CD8-positive, alpha-beta memory T cell (primary cell): ENCODE measurements around the gene SLC1A5. TPM values are rescaled to one million over a fixed set of nuclear protein-coding genes. Genes with fewer than 3 reads are reported as not detected.

Experiments
- CTCF ChIA-PET: fragments of 350-600 bp; sonication (Branson Sonifier 250); formaldehyde crosslinking; loops from one replicate; lab custom pipeline; 2021; ENCODE audit warnings: antibody characterized with exemption; lab: Charles Lee
- POLR2A ChIA-PET: fragments of 350-600 bp; sonication (Branson Sonifier 250); formaldehyde crosslinking; loops from one replicate; lab custom pipeline; 2021; ENCODE audit warnings: antibody characterized with exemption; lab: Charles Lee
- DNase-seq, 5 donors: peaks; one replicate each; pipeline versions ENCODE4 v3.0.0 to v3.0.0-alpha.2; 2020 to 2022; ENCODE audit warnings: mixed read lengths in 1 of 5
- H3K27ac ChIP-seq: one replicate; pipeline ENCODE4 v1.7.0; 2013; ENCODE audit warnings: low read depth, mild to moderate bottlenecking, low read length, moderate library complexity
- H3K27me3 ChIP-seq: 2 replicates; pipeline ENCODE4 v1.7.0; 2013; ENCODE audit warnings: low read length, mild to moderate bottlenecking; ENCODE audit not compliant: insufficient read depth, poor library complexity, severe bottlenecking
- H3K36me3 ChIP-seq: 2 replicates; pipeline ENCODE4 v1.7.0; 2013; ENCODE audit warnings: mild to moderate bottlenecking, low read length, moderate library complexity; ENCODE audit not compliant: insufficient read depth
- H3K4me1 ChIP-seq: 2 replicates; pipeline ENCODE4 v1.7.0; 2013; ENCODE audit warnings: mild to moderate bottlenecking, low read length, moderate library complexity; ENCODE audit not compliant: insufficient read depth
- H3K4me3 ChIP-seq: 2 replicates; pipeline ENCODE4 v1.7.0; 2013; ENCODE audit warnings: mild to moderate bottlenecking, low read length
- H3K9me3 ChIP-seq: 2 replicates; pipeline ENCODE4 v1.7.0; 2013; ENCODE audit warnings: mild to moderate bottlenecking, low read length
- H3K27ac Mint-ChIP-seq, 8 donors: one replicate each; pipeline ENCODE4 v1.8.0; 2020 to 2021; ENCODE audit warnings: mixed read lengths in 8 of 8, mild to moderate bottlenecking in 6 of 8, inconsistent platforms in 3 of 8, moderate library complexity in 3 of 8
- H3K27me3 Mint-ChIP-seq, 2 donors: one replicate each; pipeline ENCODE4 v1.8.0; 2020 to 2021; ENCODE audit warnings: mixed read lengths in 2 of 2, mild to moderate bottlenecking in 1 of 2, moderate library complexity in 1 of 2
- H3K36me3 Mint-ChIP-seq, 3 donors: one replicate each; pipeline ENCODE4 v1.8.0; 2020 to 2021; ENCODE audit warnings: mixed read lengths in 3 of 3, inconsistent platforms in 1 of 3, mild to moderate bottlenecking in 1 of 3
- H3K4me1 Mint-ChIP-seq, 3 donors: one replicate each; pipeline ENCODE4 v1.8.0; 2020 to 2021; ENCODE audit warnings: mixed read lengths in 3 of 3, inconsistent platforms in 1 of 3, mild to moderate bottlenecking in 1 of 3
- H3K4me3 Mint-ChIP-seq, 7 donors: one replicate each; pipeline ENCODE4 v1.8.0; 2020 to 2021; ENCODE audit warnings: mixed read lengths in 7 of 7, mild to moderate bottlenecking in 6 of 7, moderate library complexity in 4 of 7, inconsistent platforms in 2 of 7
- H3K9me3 Mint-ChIP-seq, 5 donors: one replicate each; pipeline ENCODE4 v1.8.0; 2020 to 2022; ENCODE audit warnings: mixed read lengths in 5 of 5, mild to moderate bottlenecking in 3 of 5, moderate library complexity in 2 of 5, inconsistent platforms in 1 of 5
- polyA plus RNA-seq: library from polyadenylated mRNA; unstranded; fragments of 300-500 nt; fragmentation: Illumina TruSeq; gene quantifications from one replicate; pipeline ENCODE4 v1.2.3, GENCODE V29; 2021
- total RNA-seq, 2 experiments: library from RNA; stranded (reverse); gene quantifications; one replicate each; pipeline ENCODE4 v1.2.3, GENCODE V29; 2021

Gene SLC1A5
- total and polyA plus RNA-seq, 3 experiments from 2014 or later, result 19.1 to 380 (median 377) TPM

DNA sequence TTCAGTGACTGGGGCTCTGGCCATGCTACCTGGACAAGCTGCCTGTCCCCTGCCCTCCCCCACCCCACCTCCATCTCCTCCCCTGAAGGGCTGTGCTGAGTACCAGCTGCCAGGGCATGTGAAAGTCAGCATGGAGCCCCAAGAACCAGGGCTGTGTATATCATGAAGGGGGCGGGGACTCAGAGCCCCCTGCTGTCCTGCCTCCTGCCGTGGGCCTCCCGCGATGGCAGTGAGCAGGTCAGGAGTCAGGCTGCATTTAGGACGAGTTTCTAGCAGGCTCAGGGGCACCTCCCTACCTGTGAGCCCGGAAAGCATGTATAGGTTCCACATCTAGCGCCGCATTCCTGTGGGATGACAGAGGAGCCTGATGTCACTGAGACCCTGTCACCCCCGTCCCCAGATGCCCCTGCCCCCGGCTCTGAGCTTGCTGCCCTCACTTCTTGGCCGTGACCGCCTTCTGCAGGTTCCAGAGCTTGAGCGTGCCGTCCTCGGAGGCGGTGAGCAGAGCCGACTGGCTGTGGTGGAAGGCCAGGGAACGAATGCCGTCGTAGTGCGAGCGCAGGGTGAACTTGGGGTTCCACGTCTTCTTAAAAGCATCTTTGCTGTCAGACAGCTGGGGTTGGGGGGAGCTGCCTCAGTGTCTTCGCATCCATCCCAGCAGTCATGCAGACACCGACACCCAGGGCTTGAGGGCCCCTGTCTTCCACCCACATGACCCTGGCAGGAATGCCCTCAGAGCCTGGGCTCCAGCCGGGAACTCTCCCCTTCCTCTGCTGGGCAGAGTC, 63.2 kb downstream of the SLC1A5 start:
- Mint-ChIP-seq H3K4me1 (peaks cover 9 to 29% (median 17%) of the 10 kb centered on the region in 3 donors), H3K27me3 (no peaks in the 10 kb centered on the region), H3K9me3 (no peaks in the 10 kb centered on the region), H3K27ac (no peak overlapping the region), H3K4me3 (no peak overlapping the region), H3K36me3 (peaks cover 0 to 87% (median 14%) of the 10 kb centered on the region in 3 donors)
- Histone ChIP-seq H3K4me3 (no peak overlapping the region), H3K4me1 (peaks cover 6% of the 10 kb centered on the region), H3K9me3 (no peaks in the 10 kb centered on the region), H3K36me3 (peaks cover 56% of the 10 kb centered on the region), H3K27ac (no peak overlapping the region), H3K27me3 (no peaks in the 10 kb centered on the region)
- ChIA-PET CTCF (interaction anchor here (1.9 kb wide), 1 partner anchor 11 kb away, joined by 5 read pairs; no protein-coding TSS in a partner anchor), POLR2A (interaction anchor here (1.4 kb wide), 1 partner anchor 13 kb away, joined by 3 read pairs; no protein-coding TSS in a partner anchor)
- DNase-seq, result no peak

Other genes starting within 250 kb of the SLC1A5 start
- gene CALM3, start 187.3 kb downstream of the SLC1A5 start, total RNA-seq, result 100 to 1,000 TPM; 465 to 493 TPM
- gene CALM3, start 187.3 kb downstream of the SLC1A5 start, polyA plus RNA-seq, result 168 TPM
- gene PTGIR, start 163.5 kb downstream of the SLC1A5 start, total RNA-seq, result 10 to 100 TPM; 17.7 to 18.4 TPM
- gene PTGIR, start 163.5 kb downstream of the SLC1A5 start, polyA plus RNA-seq, result not detected
- gene GNG8, start 152.4 kb downstream of the SLC1A5 start, total RNA-seq, result 1 to 10 TPM; 9.0 TPM
- not detected for gene GNG8, start 152.4 kb downstream of the SLC1A5 start, polyA plus RNA-seq
- gene DACT3, start 127.4 kb downstream of the SLC1A5 start, total RNA-seq, result 1 to 10 TPM; 2.5 TPM
- not detected for gene DACT3, start 127.4 kb downstream of the SLC1A5 start, polyA plus RNA-seq
- gene PRKD2, start 71.5 kb downstream of the SLC1A5 start, total RNA-seq, result 10 to 100 TPM; 61.6 to 63.8 TPM
- 88.0 TPM for gene PRKD2, start 71.5 kb downstream of the SLC1A5 start, polyA plus RNA-seq
- gene FKRP, start 42.5 kb downstream of the SLC1A5 start, total RNA-seq, result 10 to 100 TPM; 21.6 to 24.4 TPM
- 6.4 TPM for gene FKRP, start 42.5 kb downstream of the SLC1A5 start, polyA plus RNA-seq
- gene STRN4, start 42.1 kb downstream of the SLC1A5 start, total RNA-seq, result 10 to 100 TPM; 68.8 to 70.4 TPM
- 23.2 TPM for gene STRN4, start 42.1 kb downstream of the SLC1A5 start, polyA plus RNA-seq
- 100 to 1,000 TPM; 121 TPM for gene AP2S1, start 62.3 kb upstream of the SLC1A5 start, total RNA-seq
- 74.3 TPM for gene AP2S1, start 62.3 kb upstream of the SLC1A5 start, polyA plus RNA-seq
- 10 to 100 TPM; 26.7 to 27.3 TPM for gene ARHGAP35, start 72.4 kb upstream of the SLC1A5 start, total RNA-seq
- 12.2 TPM for gene ARHGAP35, start 72.4 kb upstream of the SLC1A5 start, polyA plus RNA-seq
- gene NPAS1, start 231.2 kb upstream of the SLC1A5 start, total RNA-seq, result under 1 TPM; 0.24 to 0.37 TPM
- not detected for gene NPAS1, start 231.2 kb upstream of the SLC1A5 start, polyA plus RNA-seq